Adipocyte (in vitro differentiated cells): ENCODE results near the gene GATA2.

ENCODE experiments used
- DNase-seq: peaks from one replicate; pipeline ENCODE4 v3.0.0-alpha.2; 2015; ENCODE audit warnings: low read depth
- H3K27me3 ChIP-seq: replicated peaks from 2 replicates; pipeline ENCODE4 v1.7.0; 2013; ENCODE audit warnings: mild to moderate bottlenecking, low read length, moderate library complexity; ENCODE audit not compliant: control insufficient read depth, insufficient read depth
- H3K36me3 ChIP-seq: 2 replicates; pipeline ENCODE4 v1.7.0; 2013; ENCODE audit warnings: low read length, mild to moderate bottlenecking, moderate library complexity; ENCODE audit not compliant: control insufficient read depth, insufficient read depth, severe bottlenecking
- H3K4me1 ChIP-seq: 2 replicates; pipeline ENCODE4 v1.7.0; 2013; ENCODE audit warnings: mild to moderate bottlenecking, low read length, moderate library complexity; ENCODE audit not compliant: control insufficient read depth, insufficient read depth
- H3K4me3 ChIP-seq: 2 replicates; pipeline ENCODE4 v1.7.0; 2013; ENCODE audit warnings: mild to moderate bottlenecking, low read length, moderate library complexity
- H3K9ac ChIP-seq: 2 replicates; pipeline ENCODE4 v1.7.0; 2013; ENCODE audit warnings: mild to moderate bottlenecking, low read length, moderate library complexity
- H3K9me3 ChIP-seq: 2 replicates; pipeline ENCODE4 v1.7.0; 2013; ENCODE audit warnings: mild to moderate bottlenecking, low read length, moderate library complexity; ENCODE audit not compliant: control insufficient read depth

Gene GATA2

GRCh38 chr3:128500556-128500955, 7.6 kb upstream of the GATA2 start:
- Histone ChIP-seq H3K36me3 (no peaks in the 10 kb centered on the region), H3K4me3 (no peak overlapping the region), H3K9me3 (peaks cover 3% of the 10 kb centered on the region), H3K27me3 (peaks cover 80% of the 10 kb centered on the region), H3K9ac (no peak overlapping the region), H3K4me1 (peaks cover 9% of the 10 kb centered on the region)
- no peak for DNase-seq

- DNase-seq: peak; percentile 31
- no peaks in the 10 kb centered on the region for H3K9me3 ChIP-seq
- H3K36me3 ChIP-seq: no peaks in the 10 kb centered on the region
- no peak overlapping the region for H3K4me3 ChIP-seq
- peaks cover 81% of the 10 kb centered on the region for H3K27me3 ChIP-seq
- peaks cover 9% of the 10 kb centered on the region for H3K4me1 ChIP-seq
- H3K9ac ChIP-seq: no peak overlapping the region
Measured at GRCh38 chr3:128499724-128500275, 6.8 kb upstream of the GATA2 start.

- no peak for DNase-seq
- no peaks in the 10 kb centered on the region for H3K9me3 ChIP-seq
- H3K4me3 ChIP-seq: no peak overlapping the region
- H3K4me1 ChIP-seq: peaks cover 9% of the 10 kb centered on the region
- peaks cover 84% of the 10 kb centered on the region for H3K27me3 ChIP-seq
- H3K9ac ChIP-seq: no peak overlapping the region
- H3K36me3 ChIP-seq: no peaks in the 10 kb centered on the region
Measured at GRCh38 chr3:128498901-128499530, 6.0 kb upstream of the GATA2 start.

GRCh38 chr3:128498127-128498626, 5.2 kb upstream of the GATA2 start:
- no peaks in the 10 kb centered on the region for H3K9me3 ChIP-seq
- no peak for DNase-seq
- H3K27me3 ChIP-seq: peaks cover 86% of the 10 kb centered on the region
- peaks cover 9% of the 10 kb centered on the region for H3K4me1 ChIP-seq
- H3K9ac ChIP-seq: no peak overlapping the region
- no peaks in the 10 kb centered on the region for H3K36me3 ChIP-seq
- no peak overlapping the region for H3K4me3 ChIP-seq

- Histone ChIP-seq H3K27me3 (peaks cover 80% of the 10 kb centered on the region), H3K4me1 (peaks cover 9% of the 10 kb centered on the region), H3K36me3 (no peaks in the 10 kb centered on the region), H3K9ac (no peak overlapping the region), H3K4me3 (peak overlapping the region; percentile 80), H3K9me3 (no peaks in the 10 kb centered on the region)
- DNase-seq: peak; percentile 83
Measured at GRCh38 chr3:128497305-128498126, 4.5 kb upstream of the GATA2 start.

- H3K4me3 ChIP-seq: peak overlapping the region; percentile 80
- H3K4me1 ChIP-seq: peaks cover 9% of the 10 kb centered on the region
- H3K9ac ChIP-seq: no peak overlapping the region
- H3K27me3 ChIP-seq: peaks cover 78% of the 10 kb centered on the region
- H3K9me3 ChIP-seq: no peaks in the 10 kb centered on the region
- no peak for DNase-seq
- H3K36me3 ChIP-seq: no peaks in the 10 kb centered on the region
Measured at GRCh38 chr3:128496602-128497304, 3.8 kb upstream of the GATA2 start.

- Histone ChIP-seq H3K27me3 (peaks cover 79% of the 10 kb centered on the region), H3K4me3 (no peak overlapping the region), H3K9me3 (no peaks in the 10 kb centered on the region), H3K36me3 (no peaks in the 10 kb centered on the region), H3K4me1 (peaks cover 9% of the 10 kb centered on the region), H3K9ac (no peak overlapping the region)
- DNase-seq: no peak
Measured at GRCh38 chr3:128496019-128496601, 3.1 kb upstream of the GATA2 start.

GRCh38 chr3:128495435-128495970, 2.5 kb upstream of the GATA2 start:
- Histone ChIP-seq H3K4me3 (no peak overlapping the region), H3K36me3 (no peaks in the 10 kb centered on the region), H3K4me1 (peaks cover 9% of the 10 kb centered on the region), H3K9me3 (no peaks in the 10 kb centered on the region), H3K27me3 (peaks cover 83% of the 10 kb centered on the region), H3K9ac (no peak overlapping the region)
- no peak for DNase-seq

- Histone ChIP-seq H3K4me3 (no peak overlapping the region), H3K9me3 (no peaks in the 10 kb centered on the region), H3K9ac (no peak overlapping the region), H3K36me3 (no peaks in the 10 kb centered on the region), H3K27me3 (peaks cover 83% of the 10 kb centered on the region), H3K4me1 (peaks cover 14% of the 10 kb centered on the region)
- no peak for DNase-seq
Measured at GRCh38 chr3:128494367-128494650, 1.3 kb upstream of the GATA2 start.

GRCh38 chr3:128493570-128494366, 767 bp upstream of the GATA2 start:
- H3K4me1 ChIP-seq: peaks cover 14% of the 10 kb centered on the region
- H3K9me3 ChIP-seq: no peaks in the 10 kb centered on the region
- no peak overlapping the region for H3K9ac ChIP-seq
- peaks cover 81% of the 10 kb centered on the region for H3K27me3 ChIP-seq
- H3K4me3 ChIP-seq: no peak overlapping the region
- H3K36me3 ChIP-seq: no peaks in the 10 kb centered on the region
- DNase-seq: no peak
